Subcutaneous adipose tissue (tissue), 4 donors: ENCODE measurements around the gene PPP2R2C. TPM values are rescaled to one million over a fixed set of nuclear protein-coding genes. Genes with fewer than 3 reads are reported as not detected.

Source experiments
- CTCF ChIP-seq: fragments of 450-650 bp; IDR thresholded peaks from one replicate; pipeline ENCODE4 v1.5.1; 2016; ENCODE audit warnings: low read depth, mild to moderate bottlenecking, control low read depth, antibody characterized with exemption, moderate library complexity
- total RNA-seq, 4 donors: library from RNA; depleted of rRNA; stranded (reverse); fragments of >200 nt; gene quantifications; one replicate each; pipeline ENCODE4 v1.1.0, GENCODE V29; 2016

PPP2R2C gene
- total RNA-seq, 4 donors from 2014 or later: 0.17 to 2.0 (median 0.49) TPM; not detected in 1

- TF ChIP-seq CTCF: no peak
These were observed 108.3 kb downstream of the PPP2R2C start for GRCh38 chr4:6364146-6364545.

GRCh38 chr4:6362896-6363295 is 109.5 kb downstream of the PPP2R2C start:
- no peak for TF ChIP-seq CTCF

GRCh38 chr4:6362243-6362885 is 110.0 kb downstream of the PPP2R2C start:
- no peak for TF ChIP-seq CTCF

- TF ChIP-seq CTCF: no peak
These were observed 111.2 kb downstream of the PPP2R2C start for GRCh38 chr4:6361076-6361784.

- TF ChIP-seq CTCF: no peak
These were observed 112.0 kb downstream of the PPP2R2C start for GRCh38 chr4:6360385-6360784.

GRCh38 chr4:6359536-6360308 is 112.7 kb downstream of the PPP2R2C start:
- TF ChIP-seq CTCF: no peak

GRCh38 chr4:6357476-6357875 is 114.9 kb downstream of the PPP2R2C start:
- no peak for TF ChIP-seq CTCF
